Mucosa of stomach (tissue), 1 donor: ENCODE results near the gene SHD.

Experiments used
- H3K27me3 ChIP-seq: one replicate; pipeline ENCODE4 v1.7.0; 2013; ENCODE audit warnings: mild to moderate bottlenecking, low read length; ENCODE audit not compliant: control insufficient read depth, insufficient read depth
- H3K36me3 ChIP-seq: one replicate; pipeline ENCODE4 v1.7.0; 2013; ENCODE audit warnings: low read length; ENCODE audit not compliant: control insufficient read depth, insufficient read depth
- H3K4me1 ChIP-seq: one replicate; pipeline ENCODE4 v1.7.0; 2013; ENCODE audit warnings: mild to moderate bottlenecking, low read length; ENCODE audit not compliant: control insufficient read depth, insufficient read depth
- H3K4me3 ChIP-seq: one replicate; pipeline ENCODE4 v1.7.0; 2013; ENCODE audit warnings: low read length
- H3K9ac ChIP-seq: one replicate; pipeline ENCODE4 v1.7.0; 2013; ENCODE audit warnings: mild to moderate bottlenecking, low read length, moderate library complexity
- H3K9me3 ChIP-seq: one replicate; pipeline ENCODE4 v1.7.0; 2013; ENCODE audit warnings: mild to moderate bottlenecking, low read length, moderate library complexity; ENCODE audit not compliant: control insufficient read depth
- donor health status: Pancreatic carcinoma.

Gene SHD

GRCh38 chr19:4291184-4291732 is 12.2 kb downstream of the SHD start:
- peaks cover 4% of the 10 kb centered on the region for H3K27me3 ChIP-seq
- no peaks in the 10 kb centered on the region for H3K4me1 ChIP-seq
- H3K9ac ChIP-seq, result no peak overlapping the region

GRCh38 chr19:4292515-4292914 is 13.4 kb downstream of the SHD start:
- Histone ChIP-seq H3K4me1 (no peaks in the 10 kb centered on the region), H3K36me3 (no peaks in the 10 kb centered on the region), H3K4me3 (no peak overlapping the region), H3K9ac (no peak overlapping the region), H3K9me3 (no peaks in the 10 kb centered on the region), H3K27me3 (peaks cover 4% of the 10 kb centered on the region)

More at GRCh38 chr19:4291184-4291732, 12.2 kb downstream of the SHD start:
- Histone ChIP-seq H3K36me3 (no peaks in the 10 kb centered on the region), H3K4me3 (no peak overlapping the region), H3K9me3 (no peaks in the 10 kb centered on the region)

- H3K4me1 ChIP-seq, result no peaks in the 10 kb centered on the region
- peaks cover 4% of the 10 kb centered on the region for H3K27me3 ChIP-seq
- no peaks in the 10 kb centered on the region for H3K36me3 ChIP-seq
- no peak overlapping the region for H3K9ac ChIP-seq
- H3K4me3 ChIP-seq, result no peak overlapping the region
- no peaks in the 10 kb centered on the region for H3K9me3 ChIP-seq
These were observed 15.3 kb downstream of the SHD start for GRCh38 chr19:4294389-4294788.

- no peaks in the 10 kb centered on the region for H3K36me3 ChIP-seq
- no peak overlapping the region for H3K4me3 ChIP-seq
- H3K9me3 ChIP-seq, result no peaks in the 10 kb centered on the region
- no peak overlapping the region for H3K9ac ChIP-seq
- H3K4me1 ChIP-seq, result no peaks in the 10 kb centered on the region
- H3K27me3 ChIP-seq, result peaks cover 4% of the 10 kb centered on the region
These were observed 17.1 kb downstream of the SHD start for GRCh38 chr19:4295972-4296771.

GRCh38 chr19:4297901-4298809 is 19.1 kb downstream of the SHD start:
- Histone ChIP-seq H3K4me3 (no peak overlapping the region), H3K9ac (no peak overlapping the region), H3K9me3 (no peaks in the 10 kb centered on the region), H3K36me3 (no peaks in the 10 kb centered on the region), H3K27me3 (peaks cover 4% of the 10 kb centered on the region), H3K4me1 (no peaks in the 10 kb centered on the region)

- Histone ChIP-seq H3K36me3 (no peaks in the 10 kb centered on the region), H3K4me1 (no peaks in the 10 kb centered on the region), H3K9ac (no peak overlapping the region), H3K4me3 (no peak overlapping the region), H3K27me3 (peaks cover 4% of the 10 kb centered on the region), H3K9me3 (no peaks in the 10 kb centered on the region)
These were observed 19.9 kb downstream of the SHD start for GRCh38 chr19:4298810-4299550.

- Histone ChIP-seq H3K4me1 (no peaks in the 10 kb centered on the region), H3K27me3 (no peaks in the 10 kb centered on the region), H3K36me3 (no peaks in the 10 kb centered on the region), H3K4me3 (no peak overlapping the region), H3K9ac (no peak overlapping the region), H3K9me3 (no peaks in the 10 kb centered on the region)
These were observed 21.5 kb downstream of the SHD start for GRCh38 chr19:4300589-4300988.

GRCh38 chr19:4301590-4302242 is 22.6 kb downstream of the SHD start:
- Histone ChIP-seq H3K4me1 (no peaks in the 10 kb centered on the region), H3K9ac (no peak overlapping the region), H3K4me3 (no peak overlapping the region), H3K9me3 (no peaks in the 10 kb centered on the region), H3K27me3 (no peaks in the 10 kb centered on the region), H3K36me3 (no peaks in the 10 kb centered on the region)

- no peak within 1 kb of the TSS for H3K9ac ChIP-seq
- H3K9me3 ChIP-seq, result no peaks in the 10 kb centered on the region
- no peaks in the 10 kb centered on the region for H3K4me1 ChIP-seq
- H3K36me3 ChIP-seq, result no peaks in the 10 kb centered on the region
- no peak within 1 kb of the TSS for H3K4me3 ChIP-seq
- H3K27me3 ChIP-seq, result no peaks in the 10 kb centered on the region
These were observed 23.2 kb downstream of the SHD start, which contains the start of gene TMIGD2 for GRCh38 chr19:4302243-4302640. TSS of gene TMIGD2 (minus strand) at chr19:4302389. CDS start at chr19:4302385, 4 bp downstream.

GRCh38 chr19:4303819-4304537 is 24.9 kb downstream of the SHD start:
- Histone ChIP-seq H3K9me3 (no peaks in the 10 kb centered on the region), H3K27me3 (no peaks in the 10 kb centered on the region), H3K9ac (no peak overlapping the region), H3K4me1 (no peaks in the 10 kb centered on the region), H3K36me3 (no peaks in the 10 kb centered on the region), H3K4me3 (no peak overlapping the region)
